Activated CD4-positive, alpha-beta T cell treated with anti-CD3 and anti-CD28 coated beads, Interleukin-10, Interleukin-2, amounts not matched to agents 100 ng/mL and 50 ng/mL, durations not matched to agents 16 hours and 8 hours (primary cell): ENCODE data around the gene MSRB2.
A peak's percentile ranks its signal among the peaks of the same experiment; 100 is the strongest.
"Not testable (repeated sequence)": the region's sequence is repeated elsewhere in the genome, so short reads cannot be mapped to it uniquely, and the experiment has no call there.

ENCODE experiments used
- DNase-seq: peaks from one replicate; pipeline ENCODE4 v3.0.0-alpha.2; 2020

The MSRB2 gene

DNA sequence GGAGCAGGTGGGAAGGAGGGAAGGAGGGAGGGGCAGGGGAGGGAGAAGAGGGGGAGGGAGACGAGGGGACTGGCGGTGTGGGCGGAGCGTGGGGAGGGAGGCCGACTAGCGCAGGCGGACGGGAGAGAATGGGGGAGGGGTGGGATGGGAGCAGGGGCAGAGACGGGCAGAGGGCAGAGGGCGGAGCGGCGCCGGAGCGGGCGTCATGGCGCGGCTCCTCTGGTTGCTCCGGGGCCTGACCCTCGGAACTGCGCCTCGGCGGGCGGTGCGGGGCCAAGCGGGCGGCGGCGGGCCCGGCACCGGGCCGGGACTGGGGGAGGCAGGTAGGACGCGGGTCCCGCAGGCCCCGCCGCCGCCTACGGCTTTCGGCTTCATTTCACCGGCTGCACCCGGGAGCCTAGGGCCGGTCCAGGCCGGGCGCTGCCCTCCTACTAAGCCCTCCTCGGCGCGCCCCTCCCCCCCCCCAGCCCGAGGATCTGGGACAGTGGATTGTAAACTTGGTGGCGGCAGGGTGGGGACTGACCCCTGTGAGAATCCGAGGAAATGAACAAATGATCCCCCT is at the start of gene MSRB2:
Gene MSRB2 (plus strand): TSS at position 176 of the 562 bp plus-strand sequence. CDS start 30 bp downstream, at position 206.
- DNase-seq: peak; percentile 91

DNA sequence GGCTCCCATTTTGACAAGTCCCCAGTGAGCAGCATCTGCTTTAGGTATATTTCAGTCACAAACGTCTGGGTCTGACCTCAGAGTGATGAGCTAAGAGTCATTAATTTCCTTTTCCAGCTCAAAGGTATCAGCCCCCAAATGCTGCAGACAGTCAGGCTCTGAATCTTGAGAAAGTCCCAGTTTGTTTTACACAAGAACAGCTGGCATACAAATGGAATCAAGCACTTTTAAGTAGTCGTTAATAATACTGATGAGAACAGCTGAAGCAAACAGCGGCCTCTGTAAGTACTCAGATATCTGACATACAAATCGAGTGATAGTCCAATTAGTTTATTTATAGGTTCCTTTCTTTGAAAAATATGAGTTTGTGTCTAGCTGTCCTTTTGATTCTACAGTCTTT is 49.4 kb upstream of the MSRB2 start:
- DNase-seq: no peak

- no peak for DNase-seq
These were observed 48.0 kb upstream of the MSRB2 start for GRCh38 chr10:23047201-23048050.

DNA sequence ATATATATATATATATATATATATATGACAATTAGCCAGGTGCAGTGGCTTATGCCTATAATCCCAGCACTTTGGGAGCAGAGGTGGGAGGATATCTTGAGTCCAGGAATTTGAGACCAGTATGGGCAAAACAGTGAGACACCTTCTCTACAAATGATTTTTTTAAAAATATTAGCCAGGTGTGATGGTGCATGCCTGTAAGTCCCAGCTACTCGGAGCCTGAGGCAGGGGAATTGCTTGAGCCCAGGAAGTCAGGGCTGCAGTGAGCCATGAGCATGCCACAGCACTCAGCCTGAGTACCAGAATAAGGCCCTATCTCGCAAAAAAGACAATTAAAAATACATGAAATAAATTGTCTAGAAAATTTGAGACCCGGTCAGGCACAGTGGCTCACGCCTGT is 47.2 kb upstream of the MSRB2 start:
- no peak for DNase-seq

GRCh38 chr10:23051278-23051677 is 44.1 kb upstream of the MSRB2 start:
- DNase-seq: no peak

- no peak for DNase-seq
These were observed 43.5 kb upstream of the MSRB2 start for GRCh38 chr10:23051855-23052331.

DNA sequence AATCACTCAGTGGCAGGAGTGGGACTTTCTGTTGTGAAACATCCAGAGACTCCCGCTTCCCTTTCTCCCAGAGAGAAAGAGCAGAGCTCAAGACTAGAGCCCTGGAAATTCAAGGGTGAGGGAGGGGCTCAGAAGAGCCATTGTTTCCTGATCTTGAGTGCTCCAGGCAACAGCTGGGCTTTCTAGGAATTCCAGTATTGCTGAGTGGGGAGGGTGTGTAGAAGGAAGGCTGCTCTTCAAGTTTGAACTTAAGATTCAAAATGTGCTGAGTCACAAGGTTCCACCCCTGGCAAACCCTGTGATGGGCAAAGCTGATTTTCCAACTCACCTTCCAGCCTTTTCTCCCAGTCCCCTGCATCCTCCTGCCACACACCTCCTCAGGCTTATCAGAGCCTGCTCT is 42.3 kb upstream of the MSRB2 start:
- no peak for DNase-seq

DNA sequence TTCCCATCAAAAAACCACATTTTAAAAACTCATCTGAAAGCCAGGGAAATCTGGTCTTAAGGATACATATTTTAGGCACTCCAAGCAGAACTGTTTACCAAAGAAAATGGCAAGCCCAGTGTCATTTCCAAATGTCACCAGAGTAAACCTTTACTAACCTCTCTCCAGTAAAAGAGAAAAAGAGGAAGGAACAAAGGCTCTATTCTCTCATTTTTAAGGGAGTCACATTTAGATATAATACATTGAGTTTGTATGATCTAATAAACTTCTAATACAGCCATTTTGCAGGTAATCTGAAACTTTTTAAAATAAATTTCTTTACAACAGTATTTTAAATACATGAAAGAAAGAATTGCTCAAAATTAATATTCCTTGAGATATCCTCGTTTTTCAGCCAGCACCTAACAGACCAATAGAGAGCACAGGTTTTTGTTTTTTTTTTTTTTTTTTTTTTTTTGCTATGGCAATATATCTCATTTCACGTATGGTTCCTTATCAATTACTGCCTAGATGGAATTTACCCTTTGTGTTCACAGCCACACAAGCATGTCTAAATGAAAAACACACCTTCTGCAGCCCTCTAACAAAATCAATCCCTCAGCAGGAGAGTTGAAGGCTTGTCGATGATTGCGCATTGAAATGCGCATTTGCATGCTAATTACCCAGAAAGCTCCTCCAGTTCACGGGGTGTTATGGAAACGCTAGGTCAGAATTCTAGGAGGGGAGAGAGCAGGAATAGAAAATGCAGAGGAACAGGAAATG is 39.8 kb upstream of the MSRB2 start:
- DNase-seq: no peak

- DNase-seq: no peak
These were observed 39.2 kb upstream of the MSRB2 start for GRCh38 chr10:23056186-23056579.

DNA sequence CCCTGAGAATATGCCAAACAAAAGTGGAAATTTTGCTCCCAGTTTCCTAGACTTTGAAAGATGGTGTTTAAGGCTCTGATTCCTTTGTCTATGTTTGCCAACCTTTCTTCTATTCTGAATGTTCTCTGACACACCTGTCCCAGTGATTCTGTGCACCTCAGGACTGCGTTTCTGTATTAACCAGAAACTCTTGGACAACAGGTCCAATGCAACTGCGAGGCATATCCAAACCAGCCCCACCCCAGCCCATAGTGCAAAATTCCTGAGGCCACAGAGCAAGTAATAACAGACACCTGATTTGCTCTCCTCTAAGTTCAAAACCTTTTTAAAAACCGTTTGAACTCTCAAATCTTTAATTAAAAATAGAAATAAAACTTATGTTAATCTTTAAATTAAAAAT is 37.0 kb upstream of the MSRB2 start:
- DNase-seq: no peak

DNA sequence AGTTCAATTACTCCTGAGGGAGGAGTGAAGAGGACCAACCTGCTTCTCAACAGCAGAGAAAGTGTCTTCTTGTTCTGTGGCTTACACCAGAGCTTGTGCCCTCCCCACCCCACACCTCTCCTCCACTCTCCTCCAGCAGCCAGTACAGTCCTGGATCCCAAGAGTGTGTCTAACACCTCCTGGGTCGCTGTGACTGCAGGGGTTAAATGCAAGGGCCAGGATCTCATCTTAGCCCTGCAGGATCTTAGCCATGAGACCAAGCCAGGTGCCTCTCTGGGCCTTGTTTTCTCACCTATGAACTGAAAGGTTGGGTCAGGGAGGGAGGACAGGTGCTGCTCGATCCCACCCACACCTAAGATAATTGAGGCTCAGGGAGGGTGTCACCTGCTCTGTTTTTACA is 34.5 kb upstream of the MSRB2 start:
- DNase-seq: no peak

- no peak for DNase-seq
These were observed 32.1 kb upstream of the MSRB2 start for GRCh38 chr10:23063045-23063972.

DNA sequence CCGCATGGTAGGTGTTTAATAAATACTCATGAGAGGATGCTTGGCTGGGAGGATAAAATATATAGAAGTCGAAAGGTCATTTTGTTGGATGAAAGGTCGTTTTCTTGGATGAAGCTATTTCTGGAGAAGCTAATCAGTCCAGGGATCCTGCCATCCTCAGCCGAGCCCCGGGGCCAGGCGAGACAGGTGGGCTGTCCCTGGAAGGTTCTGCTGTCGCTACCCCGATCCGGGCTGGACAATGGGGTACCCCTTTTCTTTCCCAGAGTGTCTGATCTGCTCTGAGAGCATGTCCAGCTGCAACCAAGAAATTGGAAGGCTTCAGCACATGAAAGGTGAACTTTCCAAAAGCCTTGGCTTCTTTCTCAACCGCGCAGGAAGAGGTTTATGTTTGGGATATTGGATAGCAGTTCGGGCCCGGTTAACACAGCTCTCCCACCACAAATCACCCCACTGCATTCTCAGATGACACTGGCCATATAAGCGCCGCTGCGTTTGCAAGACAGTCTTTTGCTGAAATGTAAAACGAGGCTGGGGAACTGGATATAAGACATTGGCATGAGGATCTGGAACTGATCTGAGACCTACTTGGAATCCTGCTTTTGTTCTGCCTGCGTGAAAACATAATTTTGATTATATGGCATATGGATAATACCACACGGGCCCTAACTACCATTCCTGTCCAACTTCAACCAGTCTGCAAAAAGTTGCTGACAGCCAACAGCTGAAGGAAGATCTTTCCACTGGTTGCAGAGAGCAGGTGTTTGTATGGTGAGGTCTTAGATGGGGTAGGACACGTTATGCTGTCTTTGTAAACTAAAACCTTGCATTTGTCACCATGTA is 31.2 kb upstream of the MSRB2 start:
- DNase-seq: no peak

DNA sequence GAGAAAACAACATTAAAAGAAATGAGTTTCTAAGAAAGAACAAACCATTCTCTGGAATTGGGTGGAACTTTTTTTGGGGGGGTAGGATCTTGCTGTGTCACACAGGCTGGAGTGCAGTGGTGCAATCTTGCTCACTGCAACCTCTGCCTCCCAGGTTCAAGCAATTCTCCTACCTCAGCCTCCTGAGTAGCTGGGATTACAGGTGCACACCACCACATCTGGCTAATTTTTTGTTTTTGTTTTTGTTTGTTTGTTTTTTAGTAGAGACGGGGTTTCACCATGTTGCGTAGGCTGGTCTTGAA is 30.6 kb upstream of the MSRB2 start:
- DNase-seq: not testable (repeated sequence)

DNA sequence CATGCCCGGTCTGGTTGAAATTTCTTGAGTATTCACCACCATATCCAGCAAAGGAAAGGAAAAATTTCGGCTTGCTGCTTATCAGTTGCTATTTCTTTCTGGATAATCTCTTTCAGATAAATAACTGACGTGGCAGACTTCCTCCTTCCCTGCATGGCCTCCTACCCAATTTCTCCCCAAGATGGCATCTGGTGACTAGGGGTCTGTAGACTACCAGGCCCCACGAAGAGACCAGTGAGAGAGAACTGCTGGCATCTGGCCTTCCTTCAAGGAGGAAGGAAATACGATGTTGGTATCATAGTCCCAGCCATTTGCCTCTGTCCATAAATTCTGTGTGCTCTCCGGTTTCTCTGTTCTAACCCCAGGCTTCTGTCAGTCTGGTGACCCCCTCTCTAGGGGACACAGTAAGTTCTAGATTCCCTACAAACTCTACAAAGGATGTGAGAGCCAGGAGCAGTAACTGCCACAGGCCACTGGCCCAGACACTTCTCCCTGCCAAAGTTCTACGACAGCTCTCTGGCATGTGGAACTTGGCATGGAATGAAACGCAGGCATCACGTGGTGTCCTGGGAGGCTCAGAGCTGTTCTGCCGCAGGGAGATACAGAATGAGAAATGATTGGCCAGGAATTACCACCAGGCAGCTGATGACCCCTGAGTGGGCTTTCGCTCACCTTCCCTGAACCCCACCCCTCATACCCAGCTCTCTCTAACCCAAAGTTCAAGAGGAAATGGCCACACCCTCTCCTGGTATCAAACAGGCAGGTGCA is 30.0 kb upstream of the MSRB2 start:
- DNase-seq: no peak

DNA sequence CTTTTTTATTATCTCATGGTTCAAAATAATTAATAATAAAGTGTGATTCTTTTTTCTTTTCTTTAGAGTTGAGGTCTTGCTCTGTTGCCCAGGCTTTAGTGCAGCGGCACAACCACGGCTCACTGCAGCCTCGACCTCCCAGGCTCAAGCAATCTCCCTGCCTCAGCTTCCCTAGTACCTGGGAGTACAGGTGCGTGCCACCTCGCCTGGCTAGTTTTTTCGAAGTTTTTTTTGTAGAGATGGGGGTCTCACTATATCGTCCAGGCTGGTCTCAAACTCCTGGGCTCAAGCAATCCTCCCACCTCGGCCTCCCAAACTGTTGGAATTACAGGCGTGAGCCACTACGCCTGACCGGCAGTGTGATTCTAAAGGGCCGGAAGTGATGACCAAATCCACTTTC is 28.0 kb upstream of the MSRB2 start:
- no peak for DNase-seq

- DNase-seq: peak; percentile 70
These were observed 27.2 kb upstream of the MSRB2 start for GRCh38 chr10:23067939-23068775.

- peak; percentile 77 for DNase-seq
These were observed 26.2 kb upstream of the MSRB2 start for GRCh38 chr10:23069019-23069815.
